ENCODE measurements around the gene GNB3. TPM values are rescaled to one million over a fixed set of nuclear protein-coding genes. Genes with fewer than 3 reads are reported as not detected.

Gene GNB3
- total RNA-seq, 1 experiment from 2014 or later, result 14.0 TPM

DNA sequence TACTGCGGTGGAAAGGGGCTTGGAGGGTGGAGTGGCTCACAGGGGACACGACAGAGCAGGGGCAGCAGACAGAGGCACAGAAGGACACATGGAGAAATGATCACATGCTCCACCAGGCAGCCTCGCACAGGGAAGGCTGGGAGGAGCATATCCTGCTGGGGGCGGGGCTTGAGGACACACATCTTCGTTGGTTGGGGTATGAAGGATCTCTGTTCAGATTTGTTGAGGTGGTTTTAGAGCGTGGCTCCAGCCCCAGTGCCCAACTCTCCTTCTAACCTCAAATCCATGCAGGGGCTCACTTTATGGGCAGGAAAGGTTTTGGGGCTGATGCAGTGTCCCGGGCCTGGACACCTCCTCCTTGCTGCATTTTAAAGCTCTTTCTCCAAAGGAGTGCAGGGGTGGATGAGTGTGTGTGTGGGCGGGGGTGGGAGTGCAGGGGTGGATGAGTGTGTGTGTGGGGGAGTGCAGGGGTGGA is 13.3 kb upstream of the GNB3 start (continued):
- TF ChIP-seq, protein P1, sequence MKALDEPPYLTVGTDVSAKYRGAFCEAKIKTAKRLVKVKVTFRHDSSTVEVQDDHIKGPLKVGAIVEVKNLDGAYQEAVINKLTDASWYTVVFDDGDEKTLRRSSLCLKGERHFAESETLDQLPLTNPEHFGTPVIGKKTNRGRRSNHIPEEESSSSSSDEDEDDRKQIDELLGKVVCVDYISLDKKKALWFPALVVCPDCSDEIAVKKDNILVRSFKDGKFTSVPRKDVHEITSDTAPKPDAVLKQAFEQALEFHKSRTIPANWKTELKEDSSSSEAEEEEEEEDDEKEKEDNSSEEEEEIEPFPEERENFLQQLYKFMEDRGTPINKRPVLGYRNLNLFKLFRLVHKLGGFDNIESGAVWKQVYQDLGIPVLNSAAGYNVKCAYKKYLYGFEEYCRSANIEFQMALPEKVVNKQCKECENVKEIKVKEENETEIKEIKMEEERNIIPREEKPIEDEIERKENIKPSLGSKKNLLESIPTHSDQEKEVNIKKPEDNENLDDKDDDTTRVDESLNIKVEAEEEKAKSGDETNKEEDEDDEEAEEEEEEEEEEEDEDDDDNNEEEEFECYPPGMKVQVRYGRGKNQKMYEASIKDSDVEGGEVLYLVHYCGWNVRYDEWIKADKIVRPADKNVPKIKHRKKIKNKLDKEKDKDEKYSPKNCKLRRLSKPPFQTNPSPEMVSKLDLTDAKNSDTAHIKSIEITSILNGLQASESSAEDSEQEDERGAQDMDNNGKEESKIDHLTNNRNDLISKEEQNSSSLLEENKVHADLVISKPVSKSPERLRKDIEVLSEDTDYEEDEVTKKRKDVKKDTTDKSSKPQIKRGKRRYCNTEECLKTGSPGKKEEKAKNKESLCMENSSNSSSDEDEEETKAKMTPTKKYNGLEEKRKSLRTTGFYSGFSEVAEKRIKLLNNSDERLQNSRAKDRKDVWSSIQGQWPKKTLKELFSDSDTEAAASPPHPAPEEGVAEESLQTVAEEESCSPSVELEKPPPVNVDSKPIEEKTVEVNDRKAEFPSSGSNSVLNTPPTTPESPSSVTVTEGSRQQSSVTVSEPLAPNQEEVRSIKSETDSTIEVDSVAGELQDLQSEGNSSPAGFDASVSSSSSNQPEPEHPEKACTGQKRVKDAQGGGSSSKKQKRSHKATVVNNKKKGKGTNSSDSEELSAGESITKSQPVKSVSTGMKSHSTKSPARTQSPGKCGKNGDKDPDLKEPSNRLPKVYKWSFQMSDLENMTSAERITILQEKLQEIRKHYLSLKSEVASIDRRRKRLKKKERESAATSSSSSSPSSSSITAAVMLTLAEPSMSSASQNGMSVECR (CRISPR knock-in tag; IDR thresholded peaks at IDR 0.05; ENCODE audit: borderline replicate concordance), result no peak
- no peak for TF ChIP-seq CREM (CRISPR knock-in tag; IDR thresholded peaks at IDR 0.05)
- TF ChIP-seq, protein P2, sequence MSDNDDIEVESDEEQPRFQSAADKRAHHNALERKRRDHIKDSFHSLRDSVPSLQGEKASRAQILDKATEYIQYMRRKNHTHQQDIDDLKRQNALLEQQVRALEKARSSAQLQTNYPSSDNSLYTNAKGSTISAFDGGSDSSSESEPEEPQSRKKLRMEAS (CRISPR knock-in tag; IDR thresholded peaks at IDR 0.05), result peak; percentile 55; the same call in 1 of the 2 replicates
- TF ChIP-seq, protein P3, sequence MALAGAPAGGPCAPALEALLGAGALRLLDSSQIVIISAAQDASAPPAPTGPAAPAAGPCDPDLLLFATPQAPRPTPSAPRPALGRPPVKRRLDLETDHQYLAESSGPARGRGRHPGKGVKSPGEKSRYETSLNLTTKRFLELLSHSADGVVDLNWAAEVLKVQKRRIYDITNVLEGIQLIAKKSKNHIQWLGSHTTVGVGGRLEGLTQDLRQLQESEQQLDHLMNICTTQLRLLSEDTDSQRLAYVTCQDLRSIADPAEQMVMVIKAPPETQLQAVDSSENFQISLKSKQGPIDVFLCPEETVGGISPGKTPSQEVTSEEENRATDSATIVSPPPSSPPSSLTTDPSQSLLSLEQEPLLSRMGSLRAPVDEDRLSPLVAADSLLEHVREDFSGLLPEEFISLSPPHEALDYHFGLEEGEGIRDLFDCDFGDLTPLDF (CRISPR knock-in tag; IDR thresholded peaks at IDR 0.05), result no peak
- TF ChIP-seq, protein P4, sequence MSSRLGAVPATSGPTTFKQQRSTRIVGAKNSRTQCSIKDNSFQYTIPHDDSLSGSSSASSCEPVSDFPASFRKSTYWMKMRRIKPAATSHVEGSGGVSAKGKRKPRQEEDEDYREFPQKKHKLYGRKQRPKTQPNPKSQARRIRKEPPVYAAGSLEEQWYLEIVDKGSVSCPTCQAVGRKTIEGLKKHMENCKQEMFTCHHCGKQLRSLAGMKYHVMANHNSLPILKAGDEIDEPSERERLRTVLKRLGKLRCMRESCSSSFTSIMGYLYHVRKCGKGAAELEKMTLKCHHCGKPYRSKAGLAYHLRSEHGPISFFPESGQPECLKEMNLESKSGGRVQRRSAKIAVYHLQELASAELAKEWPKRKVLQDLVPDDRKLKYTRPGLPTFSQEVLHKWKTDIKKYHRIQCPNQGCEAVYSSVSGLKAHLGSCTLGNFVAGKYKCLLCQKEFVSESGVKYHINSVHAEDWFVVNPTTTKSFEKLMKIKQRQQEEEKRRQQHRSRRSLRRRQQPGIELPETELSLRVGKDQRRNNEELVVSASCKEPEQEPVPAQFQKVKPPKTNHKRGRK (CRISPR knock-in tag; IDR thresholded peaks at IDR 0.05; ENCODE audit: borderline replicate concordance), result no peak
- TF ChIP-seq, protein P5, sequence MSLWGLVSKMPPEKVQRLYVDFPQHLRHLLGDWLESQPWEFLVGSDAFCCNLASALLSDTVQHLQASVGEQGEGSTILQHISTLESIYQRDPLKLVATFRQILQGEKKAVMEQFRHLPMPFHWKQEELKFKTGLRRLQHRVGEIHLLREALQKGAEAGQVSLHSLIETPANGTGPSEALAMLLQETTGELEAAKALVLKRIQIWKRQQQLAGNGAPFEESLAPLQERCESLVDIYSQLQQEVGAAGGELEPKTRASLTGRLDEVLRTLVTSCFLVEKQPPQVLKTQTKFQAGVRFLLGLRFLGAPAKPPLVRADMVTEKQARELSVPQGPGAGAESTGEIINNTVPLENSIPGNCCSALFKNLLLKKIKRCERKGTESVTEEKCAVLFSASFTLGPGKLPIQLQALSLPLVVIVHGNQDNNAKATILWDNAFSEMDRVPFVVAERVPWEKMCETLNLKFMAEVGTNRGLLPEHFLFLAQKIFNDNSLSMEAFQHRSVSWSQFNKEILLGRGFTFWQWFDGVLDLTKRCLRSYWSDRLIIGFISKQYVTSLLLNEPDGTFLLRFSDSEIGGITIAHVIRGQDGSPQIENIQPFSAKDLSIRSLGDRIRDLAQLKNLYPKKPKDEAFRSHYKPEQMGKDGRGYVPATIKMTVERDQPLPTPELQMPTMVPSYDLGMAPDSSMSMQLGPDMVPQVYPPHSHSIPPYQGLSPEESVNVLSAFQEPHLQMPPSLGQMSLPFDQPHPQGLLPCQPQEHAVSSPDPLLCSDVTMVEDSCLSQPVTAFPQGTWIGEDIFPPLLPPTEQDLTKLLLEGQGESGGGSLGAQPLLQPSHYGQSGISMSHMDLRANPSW (CRISPR knock-in tag; conservative IDR thresholded peaks at IDR 0.05; ENCODE audit: low read depth), result no peak
- no peak for TF ChIP-seq KAT7 (CRISPR knock-in tag; IDR thresholded peaks at IDR 0.05; ENCODE audit: borderline replicate concordance)
- TF ChIP-seq, protein P6, sequence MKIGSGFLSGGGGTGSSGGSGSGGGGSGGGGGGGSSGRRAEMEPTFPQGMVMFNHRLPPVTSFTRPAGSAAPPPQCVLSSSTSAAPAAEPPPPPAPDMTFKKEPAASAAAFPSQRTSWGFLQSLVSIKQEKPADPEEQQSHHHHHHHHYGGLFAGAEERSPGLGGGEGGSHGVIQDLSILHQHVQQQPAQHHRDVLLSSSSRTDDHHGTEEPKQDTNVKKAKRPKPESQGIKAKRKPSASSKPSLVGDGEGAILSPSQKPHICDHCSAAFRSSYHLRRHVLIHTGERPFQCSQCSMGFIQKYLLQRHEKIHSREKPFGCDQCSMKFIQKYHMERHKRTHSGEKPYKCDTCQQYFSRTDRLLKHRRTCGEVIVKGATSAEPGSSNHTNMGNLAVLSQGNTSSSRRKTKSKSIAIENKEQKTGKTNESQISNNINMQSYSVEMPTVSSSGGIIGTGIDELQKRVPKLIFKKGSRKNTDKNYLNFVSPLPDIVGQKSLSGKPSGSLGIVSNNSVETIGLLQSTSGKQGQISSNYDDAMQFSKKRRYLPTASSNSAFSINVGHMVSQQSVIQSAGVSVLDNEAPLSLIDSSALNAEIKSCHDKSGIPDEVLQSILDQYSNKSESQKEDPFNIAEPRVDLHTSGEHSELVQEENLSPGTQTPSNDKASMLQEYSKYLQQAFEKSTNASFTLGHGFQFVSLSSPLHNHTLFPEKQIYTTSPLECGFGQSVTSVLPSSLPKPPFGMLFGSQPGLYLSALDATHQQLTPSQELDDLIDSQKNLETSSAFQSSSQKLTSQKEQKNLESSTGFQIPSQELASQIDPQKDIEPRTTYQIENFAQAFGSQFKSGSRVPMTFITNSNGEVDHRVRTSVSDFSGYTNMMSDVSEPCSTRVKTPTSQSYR (CRISPR knock-in tag; IDR thresholded peaks at IDR 0.05), result no peak
- TF ChIP-seq, protein P7, sequence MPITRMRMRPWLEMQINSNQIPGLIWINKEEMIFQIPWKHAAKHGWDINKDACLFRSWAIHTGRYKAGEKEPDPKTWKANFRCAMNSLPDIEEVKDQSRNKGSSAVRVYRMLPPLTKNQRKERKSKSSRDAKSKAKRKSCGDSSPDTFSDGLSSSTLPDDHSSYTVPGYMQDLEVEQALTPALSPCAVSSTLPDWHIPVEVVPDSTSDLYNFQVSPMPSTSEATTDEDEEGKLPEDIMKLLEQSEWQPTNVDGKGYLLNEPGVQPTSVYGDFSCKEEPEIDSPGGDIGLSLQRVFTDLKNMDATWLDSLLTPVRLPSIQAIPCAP (CRISPR knock-in tag; IDR thresholded peaks at IDR 0.05), result no peak
- TF ChIP-seq ZBTB21 (CRISPR knock-in tag; IDR thresholded peaks at IDR 0.05; ENCODE audit: borderline replicate concordance), result no peak
- TF ChIP-seq, protein P8, sequence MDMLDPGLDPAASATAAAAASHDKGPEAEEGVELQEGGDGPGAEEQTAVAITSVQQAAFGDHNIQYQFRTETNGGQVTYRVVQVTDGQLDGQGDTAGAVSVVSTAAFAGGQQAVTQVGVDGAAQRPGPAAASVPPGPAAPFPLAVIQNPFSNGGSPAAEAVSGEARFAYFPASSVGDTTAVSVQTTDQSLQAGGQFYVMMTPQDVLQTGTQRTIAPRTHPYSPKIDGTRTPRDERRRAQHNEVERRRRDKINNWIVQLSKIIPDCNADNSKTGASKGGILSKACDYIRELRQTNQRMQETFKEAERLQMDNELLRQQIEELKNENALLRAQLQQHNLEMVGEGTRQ (CRISPR knock-in tag; IDR thresholded peaks at IDR 0.05), result peak; percentile 88

Measured in WTC11 (cell line).